SU-DHL-6 (cell line): ENCODE measurements around the gene ATP6V1C2.

Source experiments
- EZH2phosphoT487 ChIP-seq: fragments of 200-600 bp; sonication (generic), shearing (Covaris generic); conservative IDR thresholded peaks from 2 replicates; pipeline ENCODE4 v1.6.1; 2018; ENCODE audit warnings: mild to moderate bottlenecking, antibody characterized with exemption, low read length, moderate library complexity, mixed read lengths
- TF ChIP-seq, protein P1 (sequence below): fragments of 200-600 bp; sonication (generic); IDR thresholded peaks from one replicate; pipeline ENCODE4 v1.5.1; 2017; ENCODE audit warnings: antibody characterized with exemption, mild to moderate bottlenecking, low read length, moderate library complexity; ENCODE audit not compliant: insufficient read depth, poor library complexity, severe bottlenecking

DNA sequence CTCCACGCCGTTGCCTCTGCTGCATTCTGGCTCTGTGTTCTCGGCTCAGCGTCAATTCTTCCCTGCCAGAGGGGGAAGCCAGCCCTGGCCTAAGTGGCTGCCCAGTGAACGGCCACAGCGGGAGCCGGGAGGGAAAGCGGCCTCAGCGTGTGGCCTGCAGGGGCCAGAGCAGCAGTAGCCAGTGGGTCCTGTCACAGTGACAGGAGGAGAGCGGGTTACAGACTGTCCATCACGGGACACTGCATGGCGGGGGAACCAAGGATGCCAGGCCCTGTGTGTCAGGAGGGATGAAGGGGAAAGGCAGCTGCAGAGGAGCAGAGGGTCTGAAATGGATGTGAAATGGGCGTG is 51.4 kb downstream of the ATP6V1C2 start:
- TF ChIP-seq, protein P1, sequence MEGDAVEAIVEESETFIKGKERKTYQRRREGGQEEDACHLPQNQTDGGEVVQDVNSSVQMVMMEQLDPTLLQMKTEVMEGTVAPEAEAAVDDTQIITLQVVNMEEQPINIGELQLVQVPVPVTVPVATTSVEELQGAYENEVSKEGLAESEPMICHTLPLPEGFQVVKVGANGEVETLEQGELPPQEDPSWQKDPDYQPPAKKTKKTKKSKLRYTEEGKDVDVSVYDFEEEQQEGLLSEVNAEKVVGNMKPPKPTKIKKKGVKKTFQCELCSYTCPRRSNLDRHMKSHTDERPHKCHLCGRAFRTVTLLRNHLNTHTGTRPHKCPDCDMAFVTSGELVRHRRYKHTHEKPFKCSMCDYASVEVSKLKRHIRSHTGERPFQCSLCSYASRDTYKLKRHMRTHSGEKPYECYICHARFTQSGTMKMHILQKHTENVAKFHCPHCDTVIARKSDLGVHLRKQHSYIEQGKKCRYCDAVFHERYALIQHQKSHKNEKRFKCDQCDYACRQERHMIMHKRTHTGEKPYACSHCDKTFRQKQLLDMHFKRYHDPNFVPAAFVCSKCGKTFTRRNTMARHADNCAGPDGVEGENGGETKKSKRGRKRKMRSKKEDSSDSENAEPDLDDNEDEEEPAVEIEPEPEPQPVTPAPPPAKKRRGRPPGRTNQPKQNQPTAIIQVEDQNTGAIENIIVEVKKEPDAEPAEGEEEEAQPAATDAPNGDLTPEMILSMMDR, result no peak
- no peak for TF ChIP-seq EZH2phosphoT487
